Fibroblast of lung (primary cell): Measurements from ENCODE around the gene NDUFB1.

Source experiments
- EZH2 ChIP-seq: IDR thresholded peaks from 2 replicates; pipeline ENCODE4 v1.5.1; 2012; ENCODE audit warnings: low read length, control low read depth, mild to moderate bottlenecking; ENCODE audit errors: missing control alignments
- TF ChIP-seq, protein P1 (sequence below), 2 donors: IDR thresholded peaks in 1 of 2; conservative IDR thresholded peaks in 1 of 2; 1 replicate in 1 of 2; 2 replicates in 1 of 2; pipeline ENCODE4 v1.5.1; 2011 to 2012; ENCODE audit warnings: low read length in 2 of 2, control low read depth in 1 of 2, inconsistent platforms in 1 of 2, low read depth in 1 of 2, mild to moderate bottlenecking in 1 of 2

DNA sequence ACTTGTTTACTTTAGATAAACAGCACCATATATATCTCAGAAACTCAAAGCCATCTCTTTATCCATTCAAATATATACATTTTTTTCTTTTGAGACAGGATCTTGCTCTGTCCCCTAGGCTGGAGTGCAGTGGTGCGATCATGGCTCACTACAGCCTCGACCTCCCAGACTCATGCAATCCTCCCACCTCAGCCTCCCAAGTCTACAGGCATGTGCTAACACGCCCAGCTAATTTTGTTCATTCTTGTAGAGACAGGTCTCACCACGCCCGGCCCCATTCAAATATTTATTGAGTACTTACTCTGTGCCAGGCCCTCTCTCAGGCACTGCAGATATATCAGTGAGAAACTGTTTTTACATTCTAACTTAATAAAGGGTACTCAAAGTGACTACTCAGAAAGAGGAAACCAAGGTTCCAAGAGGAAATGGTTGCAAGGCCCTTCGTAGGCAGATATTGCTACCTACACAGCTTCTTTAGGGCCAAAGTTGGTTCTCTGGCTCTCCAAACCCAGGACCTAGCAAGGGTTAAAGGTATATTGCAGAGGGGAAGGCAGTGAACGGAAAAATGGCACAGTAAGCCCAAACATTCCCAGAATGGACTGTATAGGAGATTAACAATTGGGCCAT, 18.0 kb downstream of the NDUFB1 start:
- TF ChIP-seq, protein P1, sequence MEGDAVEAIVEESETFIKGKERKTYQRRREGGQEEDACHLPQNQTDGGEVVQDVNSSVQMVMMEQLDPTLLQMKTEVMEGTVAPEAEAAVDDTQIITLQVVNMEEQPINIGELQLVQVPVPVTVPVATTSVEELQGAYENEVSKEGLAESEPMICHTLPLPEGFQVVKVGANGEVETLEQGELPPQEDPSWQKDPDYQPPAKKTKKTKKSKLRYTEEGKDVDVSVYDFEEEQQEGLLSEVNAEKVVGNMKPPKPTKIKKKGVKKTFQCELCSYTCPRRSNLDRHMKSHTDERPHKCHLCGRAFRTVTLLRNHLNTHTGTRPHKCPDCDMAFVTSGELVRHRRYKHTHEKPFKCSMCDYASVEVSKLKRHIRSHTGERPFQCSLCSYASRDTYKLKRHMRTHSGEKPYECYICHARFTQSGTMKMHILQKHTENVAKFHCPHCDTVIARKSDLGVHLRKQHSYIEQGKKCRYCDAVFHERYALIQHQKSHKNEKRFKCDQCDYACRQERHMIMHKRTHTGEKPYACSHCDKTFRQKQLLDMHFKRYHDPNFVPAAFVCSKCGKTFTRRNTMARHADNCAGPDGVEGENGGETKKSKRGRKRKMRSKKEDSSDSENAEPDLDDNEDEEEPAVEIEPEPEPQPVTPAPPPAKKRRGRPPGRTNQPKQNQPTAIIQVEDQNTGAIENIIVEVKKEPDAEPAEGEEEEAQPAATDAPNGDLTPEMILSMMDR (conservative IDR thresholded peaks at IDR 0.05 in 1 of 2, IDR thresholded peaks at IDR 0.05 in 1 of 2; ENCODE audit: low read depth in 1 of 2, low read length in 2 of 2), result no peak
- no peak for TF ChIP-seq EZH2
